GM12801 (cell line): ENCODE measurements around the gene SDK1.

ENCODE experiments used
- TF ChIP-seq, protein P1 (sequence below): IDR thresholded peaks from one replicate; pipeline ENCODE4 v1.5.1; 2011; ENCODE audit warnings: control low read depth; ENCODE audit not compliant: insufficient read length; ENCODE audit errors: extremely low read depth

SDK1 gene

DNA sequence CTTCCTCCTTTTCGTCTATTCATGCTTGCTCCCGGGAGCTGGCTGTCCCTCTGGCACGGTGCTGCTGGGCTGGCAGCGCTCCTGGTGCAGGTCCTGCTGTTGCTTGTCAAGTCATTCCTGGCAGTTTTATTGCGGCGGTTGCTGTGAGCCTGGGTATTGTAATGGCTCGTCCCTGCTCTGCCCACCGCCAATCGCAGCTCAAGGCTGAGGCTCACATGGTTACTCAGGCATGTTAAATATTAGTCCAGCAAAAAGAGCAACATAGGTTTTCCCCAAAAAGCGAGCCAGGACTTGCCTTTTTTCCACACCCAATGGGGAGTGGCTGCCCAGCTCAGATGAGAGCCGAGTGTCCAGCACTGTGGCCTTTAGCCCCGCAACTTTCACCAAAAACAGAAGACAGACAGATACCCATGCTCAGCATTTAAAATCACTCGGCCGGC is 888.1 kb downstream of the SDK1 start:
- TF ChIP-seq, protein P1, sequence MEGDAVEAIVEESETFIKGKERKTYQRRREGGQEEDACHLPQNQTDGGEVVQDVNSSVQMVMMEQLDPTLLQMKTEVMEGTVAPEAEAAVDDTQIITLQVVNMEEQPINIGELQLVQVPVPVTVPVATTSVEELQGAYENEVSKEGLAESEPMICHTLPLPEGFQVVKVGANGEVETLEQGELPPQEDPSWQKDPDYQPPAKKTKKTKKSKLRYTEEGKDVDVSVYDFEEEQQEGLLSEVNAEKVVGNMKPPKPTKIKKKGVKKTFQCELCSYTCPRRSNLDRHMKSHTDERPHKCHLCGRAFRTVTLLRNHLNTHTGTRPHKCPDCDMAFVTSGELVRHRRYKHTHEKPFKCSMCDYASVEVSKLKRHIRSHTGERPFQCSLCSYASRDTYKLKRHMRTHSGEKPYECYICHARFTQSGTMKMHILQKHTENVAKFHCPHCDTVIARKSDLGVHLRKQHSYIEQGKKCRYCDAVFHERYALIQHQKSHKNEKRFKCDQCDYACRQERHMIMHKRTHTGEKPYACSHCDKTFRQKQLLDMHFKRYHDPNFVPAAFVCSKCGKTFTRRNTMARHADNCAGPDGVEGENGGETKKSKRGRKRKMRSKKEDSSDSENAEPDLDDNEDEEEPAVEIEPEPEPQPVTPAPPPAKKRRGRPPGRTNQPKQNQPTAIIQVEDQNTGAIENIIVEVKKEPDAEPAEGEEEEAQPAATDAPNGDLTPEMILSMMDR, result no peak

DNA sequence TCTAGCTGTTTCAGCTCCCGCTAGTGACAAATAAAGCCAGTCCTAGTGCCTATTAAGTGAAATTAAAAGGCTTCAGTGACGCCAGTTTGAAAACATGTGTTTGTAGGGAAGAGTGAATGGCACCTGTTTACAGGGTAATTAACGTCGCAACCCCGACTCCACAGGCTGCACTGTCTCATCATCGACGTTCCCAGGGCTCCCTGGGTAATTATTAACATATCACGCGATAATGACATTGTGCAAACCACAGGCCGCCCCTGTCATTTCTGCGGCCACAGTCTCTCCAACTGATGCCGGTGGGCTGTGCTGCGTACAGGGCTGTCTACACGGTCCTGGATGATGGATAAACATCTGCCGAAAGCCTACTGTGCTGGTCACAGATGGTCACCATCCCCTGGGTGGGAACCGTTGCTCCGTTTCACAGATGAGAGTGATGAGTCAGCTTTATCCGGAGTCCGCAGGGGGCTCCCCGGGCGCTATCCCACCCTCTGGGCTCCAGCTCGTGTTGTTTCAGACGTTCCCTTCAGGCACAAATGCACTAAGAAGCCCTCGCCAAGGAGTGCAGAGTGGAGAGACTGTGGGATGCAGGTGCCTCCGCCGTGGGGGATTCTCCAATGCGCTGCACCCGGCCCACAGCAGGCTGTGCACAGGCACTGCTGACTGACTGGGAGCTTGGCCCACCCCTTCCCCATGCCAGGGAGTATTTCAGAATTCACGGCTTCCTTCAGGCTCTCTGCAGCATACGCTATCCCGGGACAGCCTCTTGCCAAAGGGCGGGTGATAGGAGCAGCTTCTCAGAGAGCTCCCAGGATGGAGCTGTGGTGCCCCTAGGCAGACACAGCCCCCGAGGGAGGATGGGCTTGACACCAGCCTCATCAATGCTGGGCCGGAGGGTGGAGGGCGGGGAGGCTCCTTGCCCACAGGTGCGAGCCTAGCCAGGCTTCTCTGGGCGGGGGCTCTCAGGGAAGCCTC is 889.2 kb downstream of the SDK1 start:
- TF ChIP-seq, protein P1, result no peak

DNA sequence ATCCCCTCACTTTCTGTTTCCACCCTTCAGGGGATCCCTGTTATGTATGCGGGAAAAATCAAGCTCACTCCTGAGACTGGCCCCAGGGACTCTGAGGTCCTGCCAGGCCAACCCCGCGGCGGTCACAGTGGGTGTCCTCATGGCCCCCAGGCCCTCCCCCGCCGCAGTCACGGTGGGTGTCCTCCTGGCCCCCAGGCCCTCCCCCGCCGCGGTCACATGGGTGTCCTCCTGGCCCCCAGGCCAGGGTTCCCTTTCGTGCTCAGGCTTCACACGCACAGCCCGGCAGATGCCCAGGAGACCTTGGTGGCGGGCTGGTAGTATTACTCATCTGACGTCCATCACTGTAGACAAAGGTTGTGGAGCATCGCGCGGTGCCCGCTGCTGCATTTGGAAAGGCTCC is 890.0 kb downstream of the SDK1 start:
- TF ChIP-seq, protein P1, result no peak

DNA sequence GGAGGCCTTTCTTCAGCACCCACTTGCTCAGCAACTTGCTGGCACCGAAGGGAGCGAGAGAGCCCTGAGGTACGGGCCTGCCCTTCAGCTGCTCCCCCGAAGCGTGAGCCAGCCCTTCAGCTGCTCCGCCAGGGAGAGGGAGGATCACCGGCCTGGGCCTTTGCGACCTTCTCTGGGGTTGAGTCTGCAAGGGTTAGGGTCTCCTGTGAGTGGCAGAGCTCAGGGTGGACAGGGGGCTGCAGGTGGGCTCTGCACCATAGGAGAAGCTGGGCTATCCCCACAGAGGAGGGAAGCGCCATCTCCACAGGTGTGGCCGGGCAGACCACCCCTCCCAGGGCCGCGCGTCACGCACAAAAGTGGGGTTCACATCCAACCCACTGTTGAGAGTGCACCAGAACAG is 890.5 kb downstream of the SDK1 start:
- TF ChIP-seq, protein P1, result no peak

DNA sequence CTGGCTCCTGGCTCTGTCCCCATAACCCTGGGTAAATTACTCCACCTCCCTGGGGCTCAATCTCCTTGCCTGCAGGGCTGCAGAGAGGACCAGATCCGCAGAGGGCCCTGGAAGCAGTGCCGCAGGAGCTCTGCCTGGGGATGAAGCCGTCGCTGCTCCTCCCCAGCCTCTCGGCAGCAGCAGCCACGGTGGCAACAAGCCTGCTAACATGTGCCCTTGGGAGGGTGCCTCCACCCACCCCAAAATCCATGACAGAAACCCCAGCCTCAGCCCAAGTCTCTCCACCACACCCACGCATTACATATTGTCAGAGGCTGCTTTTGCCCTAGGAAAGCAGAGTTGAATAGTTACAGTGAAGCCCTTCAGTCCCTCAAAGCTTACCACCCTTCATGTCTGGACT is 894.6 kb downstream of the SDK1 start:
- TF ChIP-seq, protein P1, result no peak

DNA sequence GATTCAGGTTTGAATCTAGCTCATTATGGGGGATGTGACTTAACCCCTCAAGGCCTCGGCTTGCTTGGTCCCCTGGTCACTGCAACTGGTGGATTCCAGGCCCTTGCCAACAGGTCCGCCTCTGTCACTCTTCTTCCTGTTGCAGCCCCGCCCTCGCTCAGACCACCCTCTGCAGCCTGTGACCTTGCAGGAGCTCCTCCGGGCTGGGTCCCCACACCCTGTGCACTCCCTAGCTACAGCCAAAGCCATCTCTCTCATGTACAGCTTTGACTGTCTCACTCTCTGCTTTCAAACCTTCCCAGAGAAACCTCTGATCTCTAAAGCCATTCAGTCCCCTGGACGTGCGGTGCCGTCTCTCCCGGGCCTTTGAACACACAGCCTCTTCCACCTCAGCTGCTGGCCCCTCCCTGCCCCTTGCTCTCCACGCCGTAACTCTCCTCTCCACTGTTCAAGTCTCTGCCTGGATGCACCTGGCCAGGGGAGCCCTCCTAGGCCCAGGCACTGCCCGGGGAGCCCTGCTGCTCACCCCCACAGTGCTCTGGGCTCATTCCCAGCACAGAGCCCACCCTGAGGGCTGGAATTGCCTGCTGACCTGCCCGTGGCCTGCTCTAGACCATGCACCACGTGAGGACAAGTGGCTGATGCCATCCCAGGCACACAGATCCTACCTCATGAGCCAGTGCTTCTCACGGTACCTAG is 895.2 kb downstream of the SDK1 start:
- TF ChIP-seq, protein P1, result no peak

DNA sequence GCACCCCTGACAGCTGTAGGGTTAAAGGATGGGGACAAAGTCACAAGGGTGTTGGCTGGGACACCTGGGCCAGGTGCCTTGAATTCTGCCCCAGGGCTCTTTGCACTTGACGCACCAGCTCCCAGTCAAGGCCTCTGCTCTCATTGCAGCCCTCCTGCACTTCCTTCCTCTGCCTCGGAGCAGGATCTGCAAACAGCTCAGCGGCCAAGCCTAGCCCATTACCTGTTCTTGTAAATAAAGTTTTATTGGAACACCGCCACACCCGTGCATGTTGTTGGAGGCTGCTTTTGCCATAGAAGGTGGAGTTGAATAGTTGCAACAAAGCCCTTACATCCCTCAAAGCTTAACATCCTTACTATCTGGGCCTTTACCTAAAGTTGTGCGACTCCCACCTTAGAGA is 897.2 kb downstream of the SDK1 start:
- TF ChIP-seq, protein P1, result no peak
